Daoy (cell line): Measurements from ENCODE around the gene STK25. TPM values are rescaled to one million over a fixed set of nuclear protein-coding genes. Genes with fewer than 3 reads are reported as not detected.
"Not testable (repeated sequence)": the region's sequence is repeated elsewhere in the genome, so short reads cannot be mapped to it uniquely, and the experiment has no call there.

Experiments used
- DNase-seq: peaks from one replicate; pipeline ENCODE4 v3.0.0-alpha.2; 2015; ENCODE audit warnings: low read depth
- total RNA-seq: library from RNA; depleted of rRNA; stranded (reverse); fragments of >200 nt; shearing (Covaris generic); gene quantifications from 2 replicates; pipeline ENCODE4 v1.2.3, GENCODE V29; 2014

The STK25 gene
- total RNA-seq, 1 experiment from 2014 or later = 127 TPM

- peak; percentile 44 for DNase-seq
Observed at GRCh38 chr2:241540401-241540770, 32.0 kb upstream of the STK25 start.

- no peak for DNase-seq
Observed at GRCh38 chr2:241539616-241540374, 31.4 kb upstream of the STK25 start.

GRCh38 chr2:241538838-241539615 is 30.6 kb upstream of the STK25 start:
- no peak for DNase-seq

DNA sequence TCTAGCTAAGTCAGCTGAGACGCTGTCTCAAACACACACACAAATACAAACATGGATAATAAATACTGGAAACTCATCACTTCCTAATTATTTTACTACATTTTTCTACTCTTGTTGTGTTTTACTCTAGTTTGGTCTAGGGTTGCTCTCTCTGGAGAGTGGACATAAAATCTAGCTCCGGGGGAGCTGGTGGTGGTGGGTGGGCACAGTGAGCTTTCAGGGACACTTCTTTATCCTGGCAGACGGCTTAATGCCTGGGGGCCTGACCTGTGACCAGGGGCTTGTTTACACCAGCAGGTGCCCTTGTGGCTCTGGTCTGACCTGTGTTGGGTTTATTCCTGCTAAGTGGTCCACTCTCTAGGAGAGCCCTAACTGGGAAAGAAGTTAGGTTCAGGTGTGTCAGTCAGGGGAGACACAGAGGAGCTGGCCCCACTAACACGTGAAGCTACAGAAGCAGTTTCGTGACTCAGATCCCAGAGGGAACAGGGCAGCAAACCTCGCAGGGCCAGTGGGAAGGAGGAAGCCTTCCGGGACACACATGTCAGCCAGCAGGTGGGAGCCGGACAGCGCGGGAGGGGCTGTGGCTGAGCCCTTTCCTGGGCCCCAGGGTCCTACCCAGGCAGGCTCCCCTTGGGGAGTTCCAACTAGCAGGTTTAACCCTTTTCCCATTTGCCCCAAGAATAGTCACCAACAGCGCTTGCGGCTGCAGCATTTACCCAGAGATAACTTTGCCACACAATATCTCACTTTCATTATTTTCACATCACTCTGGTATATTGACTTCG is 27.7 kb upstream of the STK25 start:
- DNase-seq = no peak

GRCh38 chr2:241534701-241535375 is 26.5 kb upstream of the STK25 start:
- no peak for DNase-seq

GRCh38 chr2:241534293-241534692 is 25.9 kb upstream of the STK25 start:
- DNase-seq = no peak

GRCh38 chr2:241532733-241533601 is 24.6 kb upstream of the STK25 start:
- no peak for DNase-seq

GRCh38 chr2:241532168-241532567 is 23.8 kb upstream of the STK25 start:
- DNase-seq = no peak

GRCh38 chr2:241531161-241531722 is 22.9 kb upstream of the STK25 start:
- DNase-seq = no peak

DNA sequence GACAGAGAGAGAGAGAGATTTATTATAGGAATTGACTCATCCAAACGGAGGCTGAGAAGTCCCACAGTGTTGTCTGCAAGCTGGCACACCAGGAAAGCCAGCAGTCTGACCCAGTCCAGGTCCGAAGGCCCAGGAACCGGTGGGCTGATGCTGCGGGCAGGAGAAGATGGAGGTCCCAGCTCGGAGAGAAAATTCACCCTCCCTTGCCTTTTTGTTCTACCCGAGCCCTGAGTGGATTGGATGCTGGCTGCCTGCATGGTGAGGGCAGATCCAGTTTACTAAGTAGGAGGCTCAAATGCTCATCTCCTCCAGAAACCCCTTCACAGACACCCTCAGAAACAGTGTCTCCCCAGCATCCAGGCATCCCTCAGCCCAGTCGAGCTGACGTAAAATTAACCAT is 22.2 kb upstream of the STK25 start:
- DNase-seq = no peak

DNA sequence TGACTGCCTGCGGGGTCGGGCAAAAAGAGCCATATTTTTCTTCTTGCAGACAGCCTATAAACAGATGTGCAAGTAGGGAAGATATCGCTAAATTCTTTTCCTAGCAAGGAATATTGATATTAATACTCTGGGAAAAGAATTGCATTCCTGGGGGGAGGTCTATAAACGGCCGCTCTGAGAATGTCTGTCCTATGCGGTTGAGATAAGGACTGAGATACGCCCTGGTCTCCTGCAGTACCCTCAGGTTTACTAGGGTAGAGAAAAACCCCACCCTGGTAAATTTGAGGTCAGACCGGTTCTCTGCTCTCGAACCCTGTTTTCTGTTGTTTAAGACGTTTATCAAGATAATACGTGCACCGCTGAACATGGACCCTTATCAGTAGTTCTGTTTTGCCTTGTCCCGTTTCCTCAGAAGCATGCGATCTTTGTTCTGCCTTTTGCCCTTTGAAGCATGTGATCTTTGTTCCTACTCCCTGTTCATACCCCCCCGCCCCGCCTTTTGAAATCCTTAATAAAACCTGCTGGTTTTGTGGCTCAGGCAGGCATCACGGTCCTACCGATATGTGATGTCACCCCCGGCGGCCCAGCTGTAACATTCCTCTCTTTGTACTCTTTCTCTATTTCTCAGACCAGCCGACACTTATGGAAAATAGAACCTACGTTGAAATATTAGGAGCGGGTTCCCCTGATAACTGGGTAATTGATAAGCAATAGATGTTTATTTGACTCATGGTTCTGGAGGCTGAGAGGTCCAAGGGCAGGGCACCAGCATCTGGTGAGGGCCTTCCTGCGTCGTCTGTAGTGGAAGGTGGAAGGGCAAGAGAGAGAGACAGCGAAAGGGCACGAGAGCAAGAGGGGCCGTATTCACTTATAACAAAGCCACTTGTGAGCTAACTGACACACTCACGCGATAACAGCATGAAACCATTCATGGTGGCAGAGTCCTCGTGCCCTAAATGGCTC is 17.7 kb upstream of the STK25 start:
- not testable (repeated sequence) for DNase-seq

- no peak for DNase-seq
Observed at GRCh38 chr2:241522477-241522876, 14.1 kb upstream of the STK25 start.

DNA sequence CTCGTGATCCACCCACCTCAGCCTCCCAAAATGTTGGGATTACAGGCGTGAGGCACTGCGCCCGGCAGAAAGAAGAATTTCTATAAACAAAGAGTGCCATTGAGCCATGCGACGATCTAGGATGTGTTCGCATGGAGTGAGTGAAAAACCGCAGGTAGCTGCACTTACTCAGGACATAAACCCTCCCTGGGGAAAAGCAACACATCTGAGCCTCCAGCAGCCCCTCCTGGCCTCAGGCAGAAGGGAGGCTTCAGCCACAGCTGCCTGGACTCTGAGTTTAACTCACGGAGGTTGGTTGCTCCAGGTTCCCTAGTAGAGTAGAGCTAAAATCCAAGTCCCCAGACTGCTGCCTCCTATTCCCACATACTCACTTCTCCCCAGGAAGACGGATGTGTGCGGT is 11.3 kb upstream of the STK25 start:
- DNase-seq = no peak

GRCh38 chr2:241517297-241517696 is 8.9 kb upstream of the STK25 start:
- no peak for DNase-seq

GRCh38 chr2:241516520-241516965 is 8.2 kb upstream of the STK25 start:
- no peak for DNase-seq

- no peak for DNase-seq
Observed at GRCh38 chr2:241514986-241515737, 6.8 kb upstream of the STK25 start.

- no peak for DNase-seq
Observed at GRCh38 chr2:241514553-241514952, 6.2 kb upstream of the STK25 start.

GRCh38 chr2:241511091-241511741 is 2.8 kb upstream of the STK25 start:
- no peak for DNase-seq
